HepG2 (cell line): ENCODE data around the gene LHB. TPM values are rescaled to one million over a fixed set of nuclear protein-coding genes. Genes with fewer than 3 reads are reported as not detected.

Experiments used
- AKAP8 ChIP-seq: sonication (generic); formaldehyde crosslinking; IDR thresholded peaks from 2 replicates; pipeline ENCODE4 v1.5.1; 2020; ENCODE audit warnings: mild to moderate bottlenecking, missing genetic modification reagents
- ELF4 ChIP-seq: sonication (generic); formaldehyde crosslinking; IDR thresholded peaks from 2 replicates; pipeline ENCODE4 v1.5.0; 2020; ENCODE audit warnings: missing genetic modification reagents, mild to moderate bottlenecking, moderate library complexity, borderline replicate concordance
- ELK4 ChIP-seq: sonication (generic); formaldehyde crosslinking; IDR thresholded peaks from 2 replicates; pipeline ENCODE4 v1.9.0; 2021; ENCODE audit warnings: missing genetic modification reagents, borderline replicate concordance
- HIC2 ChIP-seq: sonication (generic); formaldehyde crosslinking; IDR thresholded peaks from 2 replicates; pipeline ENCODE4 v1.9.0; 2022; ENCODE audit warnings: low read depth, missing genetic modification reagents
- IKZF1 ChIP-seq: fragments of 450-650 bp; IDR thresholded peaks from 2 replicates; pipeline ENCODE4 v1.7.1; 2016
- KMT2B ChIP-seq: IDR thresholded peaks from 2 replicates; pipeline ENCODE4 v1.6.1; 2016; ENCODE audit warnings: missing genetic modification reagents, missing compliant biosample characterization
- MBNL3 ChIP-seq: fragments of 250-450 bp; sonication (Bioruptor Pico); conservative IDR thresholded peaks from 2 replicates; pipeline ENCODE4 v1.8.0; 2022; ENCODE audit warnings: mild to moderate bottlenecking, inconsistent platforms
- MED1 ChIP-seq: sonication (generic); formaldehyde crosslinking; IDR thresholded peaks from 2 replicates; pipeline ENCODE4 v1.4.0; 2020; ENCODE audit warnings: missing genetic modification reagents
- RNF2 ChIP-seq: fragments of 450-650 bp; conservative IDR thresholded peaks from 2 replicates; pipeline ENCODE4 v1.6.1; 2016; ENCODE audit warnings: low read depth
- SMC3 ChIP-seq: IDR thresholded peaks from 2 replicates; pipeline ENCODE4 v1.6.1; 2011; ENCODE audit warnings: low read length, improper control_type of control experiment
- TEAD2 ChIP-seq: sonication (generic); formaldehyde crosslinking; IDR thresholded peaks from 2 replicates; pipeline ENCODE4 v1.9.0; 2021; ENCODE audit warnings: missing genetic modification reagents
- ZBTB26 ChIP-seq: IDR thresholded peaks from 2 replicates; pipeline ENCODE4 v1.6.1; 2016; ENCODE audit warnings: missing compliant biosample characterization, missing genetic modification reagents, borderline replicate concordance
- ZHX2 ChIP-seq, 2 experiments: sonication (generic) in 1 of 2; formaldehyde crosslinking in 1 of 2; IDR thresholded peaks; 2 replicates each; pipeline versions ENCODE4 v1.6.1 to v1.9.0; 2014 to 2022; ENCODE audit warnings: antibody characterized with exemption in 1 of 2, borderline replicate concordance in 1 of 2, inconsistent platforms in 1 of 2, low read depth in 1 of 2, missing genetic modification reagents in 1 of 2
- ZMYM3 ChIP-seq: sonication (generic); formaldehyde crosslinking; IDR thresholded peaks from 2 replicates; pipeline ENCODE4 v1.5.1; 2020; ENCODE audit warnings: mild to moderate bottlenecking, missing genetic modification reagents
- ZNF18 ChIP-seq: sonication (generic); formaldehyde crosslinking; IDR thresholded peaks from 2 replicates; pipeline ENCODE4 v1.8.0; 2022; ENCODE audit warnings: mild to moderate bottlenecking, missing genetic modification reagents; ENCODE audit not compliant: insufficient replicate concordance
- ZNF292 ChIP-seq: sonication (generic); formaldehyde crosslinking; IDR thresholded peaks from 2 replicates; pipeline ENCODE4 v1.8.1; 2022; ENCODE audit warnings: mild to moderate bottlenecking, low read depth, missing genetic modification reagents, borderline replicate concordance
- polyA plus RNA-seq, 8 experiments: library from polyadenylated mRNA; depleted of rRNA in 3 of 8; stranded (reverse) in 7 of 8; unstranded in 1 of 8; fragments of >200 nt; fragmentation: Illumina TruSeq in 4 of 8; extraction: Trizol in 4 of 8; gene quantifications; 2 replicates each; pipeline versions ENCODE4 v1.2.1 to v1.2.3, GENCODE V29; 2011 to 2016; ENCODE audit warnings: low read depth in 4 of 8, missing spikeins in 1 of 8, mixed read lengths in 1 of 8; ENCODE audit not compliant: insufficient read depth in 1 of 8
- total RNA-seq, 5 experiments: library from RNA; depleted of rRNA; stranded (reverse); fragments of >200 nt; fragmentation: Illumina TruSeq; extraction: Trizol; gene quantifications; 2 replicates each; pipeline ENCODE4 v1.2.3, GENCODE V29; 2016; ENCODE audit warnings: low read depth in 1 of 5

LHB gene
- total and polyA plus RNA-seq, 2 of the 13 experiments (the other 11 are each of a cell fraction or from before 2014, with no cell fraction given) = not detected

GRCh38 chr19:48993175-48994034 is 23.5 kb downstream of the LHB start, which contains the start of the genes GYS1 and RUVBL2 (continued):
- TF ChIP-seq ELK4 (CRISPR knock-in tag) (no peak), RNF2 (no peak), ZHX2 (IDR thresholded peaks at IDR 0.05; ENCODE audit: low read depth) (peak; percentile 30; the same call in 1 of the 2 replicates), ZHX2 (CRISPR knock-in tag; IDR thresholded peaks at IDR 0.05; ENCODE audit: borderline replicate concordance) (no peak), AKAP8 (CRISPR knock-in tag) (no peak), KMT2B (CRISPR knock-in tag) (no peak), MED1 (peak; percentile 46; the same call in 1 of the 2 replicates), SMC3 (no peak), HIC2 (CRISPR knock-in tag) (no peak), ZNF18 (CRISPR knock-in tag) (peak; percentile 53), ELF4 (CRISPR knock-in tag) (no peak; the same call in 1 of the 2 replicates), MBNL3 (no peak), ZNF292 (CRISPR knock-in tag) (no peak), TEAD2 (no peak), IKZF1 (no peak), ZMYM3 (CRISPR knock-in tag) (no peak), ZBTB26 (CRISPR knock-in tag) (no peak; the same call in 1 of the 2 replicates)
